GM21447 (cell line): ENCODE data around the gene ZNF185.

Experiments used
- ATAC-seq: cut with Tn5 transposase; IDR thresholded peaks from one replicate; pipeline ENCODE4 v1.9.1; 2021; ENCODE audit not compliant: unreplicated experiment

Gene ZNF185

DNA sequence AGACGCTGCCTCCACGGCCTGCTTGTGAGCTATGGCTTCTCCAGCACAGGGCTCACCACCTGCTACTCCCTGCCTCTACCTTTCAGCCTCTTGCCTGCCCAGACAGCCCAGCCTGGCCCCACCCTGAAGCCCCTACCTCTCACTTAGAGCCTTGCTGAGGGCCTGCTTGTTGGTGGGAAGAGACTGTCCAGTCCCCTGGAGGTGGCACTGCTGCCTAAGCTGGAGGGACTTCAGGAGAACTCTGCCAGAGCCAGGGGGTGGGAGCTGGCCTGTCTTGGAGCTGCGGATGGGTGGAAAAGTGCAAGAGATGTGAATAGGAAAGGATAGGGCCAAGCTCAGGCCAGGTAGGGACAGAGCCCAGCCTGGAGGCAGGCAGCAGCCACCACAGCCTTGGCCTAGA lies 2.7 kb upstream of the ZNF185 start:
- no peak for ATAC-seq

DNA sequence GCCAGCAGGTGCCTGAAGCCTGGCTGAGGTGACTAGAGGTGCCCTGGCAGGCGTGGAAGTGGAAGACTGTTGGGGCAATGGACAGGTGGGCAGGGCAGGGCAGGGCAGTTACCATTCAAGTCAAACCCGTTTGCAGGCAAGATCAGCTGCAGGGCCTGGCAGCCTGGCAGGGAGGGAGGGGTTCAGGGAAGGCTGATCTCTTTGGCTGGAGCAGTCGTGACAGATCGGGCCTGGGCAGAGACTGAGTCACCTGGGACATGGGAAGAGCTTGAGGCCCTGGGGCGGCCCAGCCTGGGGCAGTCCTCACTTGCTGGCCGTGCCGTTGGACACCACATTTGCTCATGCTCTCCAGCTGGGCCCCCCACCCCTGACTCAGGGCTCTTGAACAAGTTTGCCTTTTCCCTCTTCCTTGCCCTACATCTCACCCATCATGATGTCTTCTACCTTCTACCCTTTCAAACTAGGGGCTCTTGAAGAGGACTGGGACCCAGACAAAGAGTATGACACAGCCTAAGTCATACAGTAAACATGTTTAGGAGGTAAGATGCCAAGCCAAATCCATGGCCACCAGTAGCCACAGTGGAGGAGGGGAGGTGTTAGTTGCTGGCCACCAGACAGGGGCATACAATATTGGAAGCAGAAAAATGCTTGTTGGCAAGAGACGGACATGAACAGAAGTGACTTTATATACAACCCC lies 2.0 kb upstream of the ZNF185 start:
- ATAC-seq = no peak

DNA sequence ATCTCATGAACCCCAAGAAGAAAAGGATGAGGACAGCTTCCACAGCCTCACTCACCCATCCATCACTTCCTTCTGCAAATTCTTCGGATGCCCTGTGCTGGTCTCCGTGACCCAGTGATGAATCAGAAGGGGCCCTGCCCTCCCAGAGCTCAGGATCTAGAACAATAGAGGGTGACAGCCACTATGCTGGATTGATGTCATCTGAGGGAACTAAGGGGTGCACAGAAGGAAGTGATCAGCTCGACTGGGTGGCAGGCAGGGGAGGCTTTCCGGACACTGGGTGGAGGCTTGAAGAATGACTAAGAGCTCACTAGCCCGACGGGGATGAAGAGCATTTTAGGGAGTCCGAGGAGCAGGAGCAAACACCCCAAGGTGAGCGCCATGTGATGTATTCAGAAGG lies 1.4 kb upstream of the ZNF185 start:
- no peak for ATAC-seq

DNA sequence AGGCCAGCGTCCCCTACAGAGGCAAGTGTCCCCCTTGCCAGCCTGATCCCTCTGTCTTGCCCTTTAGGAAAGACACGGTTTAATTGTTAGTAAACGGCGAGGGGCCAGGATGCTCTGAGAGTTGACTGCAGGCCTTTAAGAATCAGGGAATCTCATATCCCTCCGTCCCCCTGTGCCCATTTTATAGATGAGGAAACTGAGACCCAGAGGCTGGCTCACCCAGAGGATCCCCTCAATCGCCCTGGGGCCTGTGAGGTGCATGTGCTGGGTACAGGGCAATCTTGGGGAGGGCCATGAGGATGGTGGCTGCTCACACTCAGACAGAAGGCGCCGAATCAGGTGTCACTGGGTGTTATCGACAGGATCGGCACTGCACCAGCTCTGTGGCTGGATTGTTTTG lies 575 bp downstream of the ZNF185 start:
- ATAC-seq = no peak

DNA sequence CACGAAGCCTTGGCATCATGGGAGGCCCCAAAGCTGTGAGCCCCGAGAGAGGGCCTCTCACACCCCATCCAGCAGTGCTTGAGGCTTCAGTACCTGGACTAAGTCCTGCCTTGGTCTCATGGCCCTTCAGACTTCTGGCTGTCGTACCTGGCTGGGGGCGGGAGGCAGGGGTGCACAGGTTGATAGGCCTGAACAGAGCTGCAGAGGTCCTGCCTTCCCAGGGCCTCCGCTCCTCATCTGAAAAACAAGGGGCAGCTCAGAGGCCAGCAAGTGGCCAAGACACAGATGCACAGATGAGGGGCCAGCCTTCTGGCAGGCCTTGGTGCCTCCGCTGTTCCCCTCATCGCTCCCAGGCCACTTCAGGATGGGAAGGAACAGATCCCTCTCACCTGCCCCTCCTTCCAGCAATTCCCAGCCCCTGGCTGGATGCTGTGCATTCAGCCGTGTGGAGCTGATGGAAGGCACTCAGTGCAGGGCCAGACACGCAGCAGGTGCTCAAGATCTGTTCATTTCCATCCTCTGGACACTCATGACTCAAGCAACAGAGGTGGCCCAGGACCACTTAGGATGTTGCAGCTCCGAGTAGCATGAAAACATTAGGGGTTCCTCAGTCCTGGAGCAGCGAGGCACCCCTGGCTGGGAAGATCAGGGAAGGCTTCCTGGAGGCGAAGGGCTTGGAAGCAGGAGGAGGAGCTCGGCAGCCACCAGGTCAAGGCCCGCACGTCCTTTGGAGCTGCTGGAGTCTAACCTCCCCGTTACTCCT lies 1.4 kb downstream of the ZNF185 start:
- no peak for ATAC-seq

DNA sequence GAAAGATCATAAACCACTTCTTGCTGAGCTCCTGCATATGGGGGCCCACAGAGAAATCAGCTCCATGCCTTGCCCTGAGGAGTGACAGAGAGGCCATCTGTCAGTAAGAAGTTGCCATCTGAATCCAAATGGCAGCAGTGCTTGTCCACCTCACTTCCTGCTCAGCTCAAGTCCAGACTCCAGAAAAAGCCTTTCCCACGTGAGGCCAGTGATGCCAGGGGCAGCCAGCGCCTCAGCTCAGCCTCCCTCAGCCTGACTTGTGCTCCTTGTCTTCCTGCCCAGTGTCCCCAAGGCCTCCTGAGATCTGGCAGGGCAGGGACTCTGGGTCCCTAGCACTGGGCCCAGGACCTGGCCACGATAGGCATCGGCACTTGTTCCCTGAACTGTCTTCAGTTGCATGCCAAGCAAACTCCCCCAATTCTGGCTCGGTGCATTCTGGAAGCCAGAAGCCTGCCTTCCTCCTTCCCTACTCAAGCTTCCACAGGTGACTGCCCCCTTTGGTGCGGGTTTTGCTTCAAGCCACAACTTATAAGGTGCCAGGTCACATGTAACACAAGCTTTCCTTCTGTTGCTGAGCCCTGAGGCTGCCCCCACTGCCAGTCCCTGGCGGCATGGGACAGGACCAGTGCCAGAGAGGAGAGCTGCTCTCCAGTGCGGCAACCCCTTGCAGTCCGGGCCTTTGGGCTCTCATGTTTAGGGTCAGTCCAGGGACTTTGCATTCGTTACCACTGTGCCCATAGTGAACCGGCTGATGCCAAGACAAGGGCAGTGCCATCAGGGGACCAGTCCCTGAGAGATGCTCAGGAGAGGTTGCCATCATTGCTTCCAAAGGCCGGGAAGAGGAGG lies 2.2 kb downstream of the ZNF185 start:
- ATAC-seq = no peak

DNA sequence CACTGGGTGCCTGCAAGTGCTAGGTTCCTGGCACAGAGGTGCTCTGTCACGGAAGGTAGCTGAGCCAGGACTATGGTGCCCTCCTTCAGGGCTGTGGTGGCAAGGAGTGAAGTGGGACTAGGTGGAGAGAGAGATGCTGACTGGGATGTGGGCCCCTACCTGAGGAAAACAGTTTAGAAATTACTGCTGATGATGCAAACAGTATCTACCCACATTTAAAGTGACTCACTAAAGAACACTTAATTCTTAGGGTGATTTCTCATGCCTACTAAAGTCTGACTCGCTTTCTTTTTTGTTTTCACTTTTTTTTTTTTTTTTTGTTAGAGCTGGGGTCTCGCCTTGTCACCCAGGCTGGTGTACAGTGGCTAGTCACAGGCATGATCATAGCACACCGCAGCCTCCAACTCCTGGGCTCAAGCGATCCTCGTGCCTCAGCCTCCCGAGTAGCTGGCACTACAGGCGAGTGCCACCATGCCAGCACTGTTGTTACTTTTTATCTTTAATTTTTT lies 3.1 kb downstream of the ZNF185 start:
- ATAC-seq = no peak

DNA sequence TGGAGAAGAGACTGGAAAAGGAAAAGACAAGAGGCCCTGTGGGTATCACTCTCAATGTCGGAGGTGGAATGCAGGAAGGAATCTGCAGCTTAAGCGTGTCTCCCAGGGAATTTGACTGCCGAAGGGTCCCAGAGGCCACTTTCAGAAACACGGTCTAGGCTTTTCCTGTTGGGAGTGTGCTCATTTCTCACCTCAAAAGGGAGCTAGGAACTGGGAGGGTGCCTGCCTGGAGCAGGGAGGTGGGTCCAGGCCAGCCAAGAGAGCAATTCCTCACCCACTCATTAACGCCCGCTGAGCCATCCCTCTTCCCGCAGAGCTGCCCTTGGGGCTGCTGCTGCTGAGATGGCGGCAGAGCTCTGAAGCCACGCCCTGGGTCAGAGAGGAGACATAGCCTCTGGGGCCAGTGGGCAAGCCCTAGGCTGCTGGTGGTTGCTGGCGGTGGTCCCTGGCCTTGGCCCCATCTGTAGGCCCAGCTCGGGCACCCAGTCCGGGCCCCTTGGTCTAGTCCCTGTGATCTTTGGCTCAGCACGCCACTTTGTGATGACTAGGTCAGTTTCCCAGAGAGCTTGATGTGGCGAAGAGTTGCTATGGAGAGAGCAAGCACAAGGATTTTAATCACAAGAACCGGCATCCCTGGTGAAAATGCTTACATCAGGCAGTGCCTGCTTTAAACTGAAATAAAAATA lies 4.1 kb downstream of the ZNF185 start:
- no peak for ATAC-seq

DNA sequence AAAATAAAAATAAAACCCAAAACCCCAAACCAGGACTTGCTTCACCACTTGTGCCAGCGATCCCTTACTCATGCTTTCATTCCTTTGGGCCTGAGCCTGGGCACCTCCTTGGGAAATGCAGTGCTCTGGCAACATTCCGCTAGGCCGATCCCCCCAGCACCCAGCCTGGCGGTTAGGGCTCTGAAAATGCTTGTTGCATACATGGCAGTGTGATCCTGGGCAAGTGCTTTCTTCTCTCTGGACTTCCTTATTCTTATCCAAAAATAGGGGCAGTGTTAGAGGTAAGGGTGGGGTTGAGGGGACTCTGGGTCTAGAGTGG lies 4.6 kb downstream of the ZNF185 start:
- no peak for ATAC-seq

DNA sequence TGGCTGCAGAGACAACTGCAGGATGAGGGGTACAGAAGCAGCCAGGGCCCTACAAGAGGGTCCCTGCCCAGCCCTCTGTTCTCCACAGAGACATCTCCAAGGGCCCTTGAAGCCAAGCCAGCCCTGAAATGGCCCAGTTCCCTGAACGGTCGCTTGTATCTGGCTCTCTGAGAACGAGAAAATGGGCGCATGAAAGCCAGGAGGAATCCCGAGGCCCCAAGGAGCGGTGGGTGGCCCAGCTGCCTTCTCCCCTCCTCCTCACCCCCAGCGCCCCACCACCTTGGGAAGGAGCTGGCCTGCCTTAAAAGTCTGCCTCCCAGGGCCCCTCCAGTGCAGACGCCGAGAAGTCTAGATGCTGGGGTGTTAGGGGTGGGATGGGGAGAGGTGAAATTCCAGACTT lies 5.7 kb downstream of the ZNF185 start:
- no peak for ATAC-seq

DNA sequence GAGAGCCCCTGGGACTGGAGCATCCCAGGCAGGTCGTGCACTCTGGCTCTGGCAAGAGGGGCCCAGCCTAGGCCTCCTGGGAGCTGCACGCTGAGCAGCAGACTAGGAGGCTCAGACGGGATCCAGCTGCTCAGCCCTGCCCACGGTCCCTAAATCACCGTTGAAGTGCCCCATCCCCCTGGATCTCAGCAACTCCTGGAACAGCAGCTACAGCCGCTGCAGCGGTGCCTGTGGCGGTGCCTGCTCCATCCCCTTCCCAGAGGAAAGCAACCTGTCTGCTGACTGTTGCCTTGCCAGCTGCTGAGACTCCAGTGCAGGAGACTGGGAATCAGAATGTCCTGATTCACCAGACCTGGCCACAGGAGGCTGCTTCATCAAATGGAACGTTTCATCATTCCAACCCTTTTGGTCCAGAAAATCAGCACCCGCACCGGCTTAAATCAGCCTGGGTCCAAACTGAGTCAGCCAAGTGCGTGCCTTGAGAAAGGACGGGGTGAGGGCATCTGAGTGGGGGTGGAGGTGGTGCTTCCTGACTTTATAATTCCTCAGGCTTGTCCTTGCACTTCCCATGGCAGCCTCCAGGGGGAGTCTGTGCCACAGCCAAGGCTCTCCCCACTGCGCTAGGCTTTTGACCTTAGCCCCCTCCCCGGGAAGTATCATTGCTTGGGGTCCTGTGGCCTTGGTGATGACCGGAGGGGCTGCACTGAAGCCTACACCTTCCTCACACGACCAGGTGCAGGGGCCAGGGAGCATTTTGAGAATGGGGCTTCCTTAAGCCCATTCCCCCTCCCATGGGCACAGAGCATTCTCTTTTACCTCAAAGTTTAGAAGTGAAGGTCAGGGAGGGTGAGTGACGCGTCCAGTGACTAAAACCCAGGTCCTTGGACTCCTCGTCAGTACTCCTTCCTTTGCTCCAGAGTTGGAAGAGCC lies 6.5 kb downstream of the ZNF185 start:
- peak; percentile 57 for ATAC-seq

DNA sequence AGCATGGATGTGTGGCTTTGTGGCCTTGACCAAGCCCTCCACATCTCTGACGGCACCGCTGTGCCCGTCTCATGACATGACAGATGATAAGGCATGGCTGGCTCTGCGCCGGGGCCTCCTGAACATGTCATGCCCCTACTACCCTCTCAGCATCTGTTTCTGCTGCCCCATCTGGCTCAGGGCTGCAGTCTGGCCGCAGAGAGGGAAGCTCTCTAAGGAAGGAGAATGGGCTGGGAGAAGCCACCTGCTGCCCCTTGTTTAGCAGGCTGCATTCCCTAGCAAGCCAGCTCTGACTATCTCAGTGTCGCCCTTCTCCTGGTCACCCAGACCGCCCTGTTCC lies 7.2 kb downstream of the ZNF185 start:
- no peak for ATAC-seq

DNA sequence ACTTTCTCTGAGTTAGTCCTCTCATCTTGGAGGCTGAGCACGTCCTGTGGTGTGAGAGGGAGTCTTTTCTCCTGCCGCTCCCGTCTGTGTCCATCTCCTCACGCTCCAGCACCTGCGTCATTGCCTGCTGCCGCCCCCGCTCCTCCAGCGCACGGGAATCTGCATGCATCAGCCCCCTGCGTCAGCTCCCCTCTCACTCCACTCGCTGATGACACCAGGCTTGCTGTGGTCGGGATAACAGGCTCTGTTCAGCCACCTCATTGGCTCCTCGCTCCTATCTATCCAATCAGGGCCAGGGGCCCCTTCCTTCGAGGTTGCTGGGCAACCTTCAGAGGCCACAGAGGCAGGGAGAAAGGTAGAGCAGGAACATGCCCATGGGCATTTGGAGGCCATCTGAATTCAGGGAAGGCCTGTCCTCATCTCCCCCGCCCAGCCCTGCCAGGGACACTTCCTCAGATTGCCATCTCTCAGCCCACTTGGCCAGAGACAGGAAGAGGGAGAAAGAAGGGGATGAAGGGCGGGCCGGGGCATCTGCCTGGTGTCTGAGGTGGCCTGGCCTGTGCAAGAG lies 9.3 kb downstream of the ZNF185 start:
- no peak for ATAC-seq

DNA sequence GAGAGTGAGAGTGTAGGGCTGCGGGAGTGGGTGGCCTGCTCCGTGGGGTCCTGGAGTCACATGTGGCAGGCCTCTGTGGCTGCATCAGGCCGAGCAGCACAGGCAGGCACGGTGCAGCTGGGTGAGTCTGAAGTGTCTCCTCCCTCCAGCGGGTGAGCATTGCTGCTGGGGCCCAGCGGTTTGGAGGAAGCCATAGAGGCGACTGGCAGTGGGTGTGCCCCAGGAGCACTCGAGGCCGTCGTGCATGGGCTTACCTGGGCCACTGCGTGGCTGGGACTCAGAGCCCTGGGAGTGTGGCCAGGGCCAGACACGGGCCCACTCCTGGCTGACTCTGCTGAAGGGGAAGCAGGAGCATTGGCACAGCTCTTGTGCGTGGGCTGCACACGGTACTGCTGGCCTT lies 10.6 kb downstream of the ZNF185 start:
- ATAC-seq = no peak

DNA sequence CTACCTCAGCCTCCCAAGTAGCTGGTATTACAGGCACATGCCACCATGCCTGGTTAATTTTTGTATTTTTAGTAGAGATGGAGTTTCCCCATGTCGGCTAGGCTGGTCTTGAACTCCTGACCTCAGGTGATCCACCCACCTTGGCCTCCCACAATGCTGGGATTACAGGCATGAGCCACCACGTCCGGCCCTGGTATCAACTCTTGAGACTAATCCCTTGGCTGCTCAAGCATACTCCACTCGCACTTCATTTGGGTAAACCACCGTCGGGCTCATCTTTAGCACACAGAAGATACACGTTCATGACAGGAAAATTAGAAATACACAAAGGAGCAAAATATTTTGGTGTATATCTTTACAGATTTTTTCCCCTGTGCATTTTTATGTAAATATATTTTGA lies 12.2 kb downstream of the ZNF185 start:
- ATAC-seq = peak; percentile 77

DNA sequence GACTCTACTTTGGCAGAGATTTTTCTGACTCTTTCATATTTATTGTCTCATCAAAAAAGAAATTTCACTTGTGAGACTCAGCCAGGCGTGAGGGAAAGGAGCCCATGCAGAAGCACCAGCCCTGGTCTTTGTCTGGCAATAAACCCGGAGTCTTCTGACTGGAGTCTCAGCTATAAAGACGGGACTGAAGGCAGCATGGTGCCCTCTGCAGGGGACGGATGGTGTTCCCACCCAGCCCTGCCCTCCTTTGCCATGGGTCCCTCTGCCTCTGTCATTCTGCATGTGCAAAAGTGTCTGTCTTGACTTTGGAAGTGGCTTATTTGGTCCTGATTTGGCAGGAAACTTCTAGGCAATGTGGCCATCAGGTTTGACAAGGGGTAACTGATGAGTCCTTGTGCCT lies 14.2 kb downstream of the ZNF185 start:
- no peak for ATAC-seq

DNA sequence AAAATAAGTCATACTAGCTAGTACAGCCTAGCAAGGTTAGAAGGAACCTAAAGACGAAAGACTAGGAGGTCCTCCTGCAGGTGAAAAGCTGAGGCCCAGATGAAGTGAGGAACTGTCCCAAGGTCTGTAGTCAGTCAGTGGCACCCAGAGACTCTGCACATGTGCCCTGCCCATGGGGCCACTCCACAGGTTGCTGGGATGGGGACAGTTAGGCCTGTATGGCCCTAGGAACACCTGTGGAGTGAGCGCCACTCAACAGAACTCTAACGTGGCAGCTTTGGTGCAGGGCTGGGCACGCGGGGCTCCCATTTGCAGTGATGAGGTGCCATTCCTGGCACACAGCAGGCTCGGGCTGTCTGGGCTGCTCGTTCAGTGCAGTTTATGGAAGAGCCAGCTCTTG lies 14.8 kb downstream of the ZNF185 start:
- ATAC-seq = no peak

DNA sequence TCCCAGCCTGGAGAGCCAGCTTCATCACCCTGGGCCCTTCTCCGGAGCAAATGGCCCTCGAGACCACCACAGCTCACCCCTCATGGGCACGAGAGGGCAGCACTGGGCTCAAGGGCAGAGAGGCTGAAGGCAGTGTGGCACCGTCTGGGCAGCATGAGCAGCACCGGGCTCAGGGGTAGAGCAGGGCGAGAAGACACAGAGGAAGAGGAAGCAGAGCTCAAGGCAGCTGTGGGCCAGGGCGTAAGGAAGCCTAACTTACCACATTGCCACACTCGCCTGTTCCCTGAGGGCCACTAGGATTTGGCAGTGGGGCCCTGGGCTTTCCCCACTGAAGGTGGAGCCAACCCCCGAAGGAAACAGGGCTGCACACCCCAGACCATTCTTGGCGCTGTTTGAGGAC lies 15.5 kb downstream of the ZNF185 start:
- no peak for ATAC-seq

DNA sequence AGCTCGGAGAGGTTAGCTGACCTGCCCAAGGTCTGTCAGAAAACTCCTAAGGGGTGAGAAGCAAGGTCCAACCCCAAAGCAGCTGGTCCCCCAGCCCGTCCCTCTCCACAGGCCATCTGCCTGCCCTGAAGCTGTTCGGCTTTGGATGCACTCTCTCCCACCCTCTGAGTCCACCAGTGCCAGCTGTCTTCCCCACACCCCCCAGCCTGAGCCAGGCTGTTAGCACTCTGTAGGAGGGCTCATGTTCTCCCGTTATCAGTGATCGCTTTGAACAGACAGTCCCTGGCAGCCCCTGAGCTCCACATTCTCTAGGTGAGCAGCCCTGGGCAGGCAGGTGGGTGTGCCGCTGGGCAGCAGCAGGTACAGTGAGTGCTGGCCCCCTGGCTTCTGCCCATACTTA lies 16.0 kb downstream of the ZNF185 start:
- ATAC-seq = no peak
